ENCODE data around the gene BTBD1. TPM values are rescaled to one million over a fixed set of nuclear protein-coding genes. Genes with fewer than 3 reads are reported as not detected.

Gene BTBD1
- total RNA-seq, 1 experiment from 2014 or later, result 80.0 TPM

- no peak overlapping the region for H3K27ac ChIP-seq (ENCODE audit: low read depth, low read length)
- ChIA-PET RAD21 (ENCODE audit: low non-redundant PET in 1 of 2, low total read pairs in 2 of 2, uncharacterized antibody in 2 of 2, unreplicated experiment in 2 of 2) (no interaction called here), CTCF (no interaction called here), POLR2A (no interaction called here)
- BruUV-seq (replicated peaks), result no TSS peak
- no peaks in the 10 kb centered on the region for H3K4me1 ChIP-seq (ENCODE audit: control insufficient read depth in 1 of 2, insufficient read depth in 2 of 2, low read length in 2 of 2)
- no peaks in the 10 kb centered on the region for H3K9me3 ChIP-seq (ENCODE audit: control insufficient read depth in 1 of 2, insufficient read depth in 1 of 2, low read depth in 1 of 2, low read length in 2 of 2)
- H2AFZ ChIP-seq (ENCODE audit: low read depth, low read length, poor library complexity, severe bottlenecking), result no peak overlapping the region
- no peak overlapping the region for H3K4me2 ChIP-seq (ENCODE audit: low read length)
- no peaks in the 10 kb centered on the region; the same call in 1 of the 2 replicates for H3K27me3 ChIP-seq (ENCODE audit: insufficient read depth, low read length)
- H3K79me2 ChIP-seq (ENCODE audit: insufficient read depth, low read length), result no peaks in the 10 kb centered on the region
- no peak overlapping the region for H3K9ac ChIP-seq (ENCODE audit: low read length)
- H3K4me3 ChIP-seq (replicated peaks in 1 of 2; ENCODE audit: low read depth in 1 of 2, low read length in 2 of 2), result no peak overlapping the region
- TF ChIP-seq ZBTB33 (IDR thresholded peaks at IDR 0.05; ENCODE audit: extremely low read depth, insufficient replicate concordance, low read length), result no peak
- no peak for TF ChIP-seq EZH2phosphoT487 (IDR thresholded peaks at IDR 0.05; ENCODE audit: borderline replicate concordance)
- TF ChIP-seq ZFX (IDR thresholded peaks at IDR 0.05), result no peak
- no peak for TF ChIP-seq JUND (IDR thresholded peaks at IDR 0.05)
- TF ChIP-seq EGR1 (IDR thresholded peaks at IDR 0.05; ENCODE audit: low read depth), result no peak
- TF ChIP-seq ZNF274 (IDR thresholded peaks at IDR 0.05; ENCODE audit: low read depth, low read length), result no peak
- no peak for TF ChIP-seq MAX (IDR thresholded peaks at IDR 0.05)
- no peaks in the 10 kb centered on the region for H3K36me3 ChIP-seq (ENCODE audit: control insufficient read depth in 1 of 2, insufficient read depth in 2 of 2, low read length in 2 of 2)
- H4K20me1 ChIP-seq (ENCODE audit: insufficient read depth), result no peaks in the 10 kb centered on the region
- DNase-seq (ENCODE audit: low read depth, low spot score) (no peak), ATAC-seq (no peak)
- H3K9me2 ChIP-seq (ENCODE audit: insufficient read depth), result no peaks in the 10 kb centered on the region
- intact Hi-C loops (cut with micrococcal nuclease), result no loop called here
Observed at GRCh38 chr15:83112956-83113299, 45.9 kb upstream of the BTBD1 start.

- no TSS peak for BruUV-seq (replicated peaks)
- DNase-seq (ENCODE audit: low read depth, low spot score) (no peak), ATAC-seq (no peak)
- CTCF ChIA-PET, result no interaction called here
- Histone ChIP-seq H3K4me1 (ENCODE audit: control insufficient read depth in 1 of 2, insufficient read depth in 2 of 2, low read length in 2 of 2) (no peaks in the 10 kb centered on the region), H3K9me2 (ENCODE audit: insufficient read depth) (no peaks in the 10 kb centered on the region), H3K27me3 (ENCODE audit: insufficient read depth, low read length) (no peaks in the 10 kb centered on the region; the same call in 1 of the 2 replicates), H3K4me3 (replicated peaks in 1 of 2; ENCODE audit: low read depth in 1 of 2, low read length in 2 of 2) (no peak overlapping the region), H3K9me3 (ENCODE audit: control insufficient read depth in 1 of 2, insufficient read depth in 1 of 2, low read depth in 1 of 2, low read length in 2 of 2) (no peaks in the 10 kb centered on the region), H3K36me3 (ENCODE audit: control insufficient read depth in 1 of 2, insufficient read depth in 2 of 2, low read length in 2 of 2) (no peaks in the 10 kb centered on the region), H2AFZ (ENCODE audit: low read depth, low read length, poor library complexity, severe bottlenecking) (no peak overlapping the region), H3K4me2 (ENCODE audit: low read length) (no peak overlapping the region), H3K79me2 (ENCODE audit: insufficient read depth, low read length) (no peaks in the 10 kb centered on the region), H3K27ac (ENCODE audit: low read depth, low read length) (no peak overlapping the region), H3K9ac (ENCODE audit: low read length) (no peak overlapping the region), H4K20me1 (ENCODE audit: insufficient read depth) (no peaks in the 10 kb centered on the region)
- RAD21 ChIA-PET (ENCODE audit: low non-redundant PET in 1 of 2, low total read pairs in 2 of 2, uncharacterized antibody in 2 of 2, unreplicated experiment in 2 of 2), result no interaction called here
- POLR2A ChIA-PET, result no interaction called here
- intact Hi-C loops (cut with micrococcal nuclease), result no loop called here
- TF ChIP-seq MAX (IDR thresholded peaks at IDR 0.05), result no peak
- TF ChIP-seq JUND (IDR thresholded peaks at IDR 0.05), result no peak
- no peak for TF ChIP-seq CTCF (IDR thresholded peaks at IDR 0.05 in 2 of 3, conservative IDR thresholded peaks at IDR 0.05 in 1 of 3; ENCODE audit: borderline replicate concordance in 1 of 3, insufficient read depth in 1 of 3, low read depth in 2 of 3, low read length in 2 of 3)
- no peak for TF ChIP-seq ZBTB33 (IDR thresholded peaks at IDR 0.05; ENCODE audit: extremely low read depth, insufficient replicate concordance, low read length)
- TF ChIP-seq ZFX (IDR thresholded peaks at IDR 0.05), result no peak
- TF ChIP-seq RAD21 (IDR thresholded peaks at IDR 0.05; ENCODE audit: low read depth), result no peak
- no peak for TF ChIP-seq POLR2AphosphoS5 (IDR thresholded peaks at IDR 0.05; ENCODE audit: low read depth, low read length)
- no peak for TF ChIP-seq ELF1 (IDR thresholded peaks at IDR 0.05; ENCODE audit: borderline replicate concordance, low read depth)
- TF ChIP-seq EZH2 (IDR thresholded peaks at IDR 0.05), result no peak
Observed at GRCh38 chr15:83112233-83112955, 45.3 kb upstream of the BTBD1 start.

Measured in HCT116 (cell line).